ENCODE measurements around the gene PCSK2.
A peak's percentile ranks its signal among the peaks of the same experiment; 100 is the strongest.

PCSK2 gene

GRCh38 chr20:17262786-17263185 lies 35.9 kb downstream of the PCSK2 start:
- DNase-seq = no peak

- no peak for DNase-seq
Observed at GRCh38 chr20:17273717-17274116, 46.9 kb downstream of the PCSK2 start.

GRCh38 chr20:17276101-17276500 lies 49.3 kb downstream of the PCSK2 start:
- DNase-seq = no peak

- peak; percentile 83 for DNase-seq
Observed at GRCh38 chr20:17281478-17281877, 54.6 kb downstream of the PCSK2 start.

- DNase-seq = peak; percentile 42
Observed at GRCh38 chr20:17282501-17282900, 55.7 kb downstream of the PCSK2 start.

- DNase-seq = peak; percentile 40
Observed at GRCh38 chr20:17287503-17287902, 60.7 kb downstream of the PCSK2 start.

GRCh38 chr20:17287998-17288397 lies 61.2 kb downstream of the PCSK2 start:
- no peak for DNase-seq

- DNase-seq = no peak
Observed at GRCh38 chr20:17295151-17295726, 68.4 kb downstream of the PCSK2 start.

GRCh38 chr20:17295991-17296390 lies 69.2 kb downstream of the PCSK2 start:
- no peak for DNase-seq

- DNase-seq = no peak
Observed at GRCh38 chr20:17298171-17298570, 71.3 kb downstream of the PCSK2 start.

- DNase-seq = no peak
Observed at GRCh38 chr20:17298751-17299150, 71.9 kb downstream of the PCSK2 start.

- no peak for DNase-seq
Observed at GRCh38 chr20:17300113-17300512, 73.3 kb downstream of the PCSK2 start.

GRCh38 chr20:17304774-17305173 lies 77.9 kb downstream of the PCSK2 start:
- DNase-seq = peak; percentile 22

- no peak for DNase-seq
Observed at GRCh38 chr20:17306427-17306826, 79.6 kb downstream of the PCSK2 start.

- DNase-seq = no peak
Observed at GRCh38 chr20:17314264-17314663, 87.4 kb downstream of the PCSK2 start.

- DNase-seq = no peak
Observed at GRCh38 chr20:17315407-17316231, 88.8 kb downstream of the PCSK2 start.

GRCh38 chr20:17316316-17317038 lies 89.6 kb downstream of the PCSK2 start:
- no peak for DNase-seq

GRCh38 chr20:17317341-17317740 lies 90.5 kb downstream of the PCSK2 start:
- DNase-seq = peak; percentile 18

GRCh38 chr20:17320456-17320855 lies 93.6 kb downstream of the PCSK2 start:
- DNase-seq = no peak

GRCh38 chr20:17326096-17326495 lies 99.3 kb downstream of the PCSK2 start:
- no peak for DNase-seq

GRCh38 chr20:17327185-17328148 lies 100.6 kb downstream of the PCSK2 start:
- DNase-seq = no peak

GRCh38 chr20:17334932-17335331 lies 108.1 kb downstream of the PCSK2 start:
- no peak for DNase-seq

GRCh38 chr20:17339000-17339399 lies 112.2 kb downstream of the PCSK2 start:
- DNase-seq = no peak

All from NCI-H82 (cell line).